Epithelial cell of prostate (primary cell): ENCODE data around the gene ADRB2.

Source experiments
- DNase-seq: peaks from one replicate; pipeline ENCODE4 v3.0.0-alpha.2; 2011; ENCODE audit warnings: low read depth, low spot score
- H3K27ac ChIP-seq: fragments of 450-650 bp; 2 replicates; pipeline ENCODE4 v1.5.1; 2017; ENCODE audit warnings: mild to moderate bottlenecking

ADRB2 gene

GRCh38 chr5:148828511-148829247, 2.3 kb downstream of the ADRB2 start:
- peak overlapping the region; percentile 89 for H3K27ac ChIP-seq
- DNase-seq, result peak; percentile 10

GRCh38 chr5:148829248-148829594, 2.8 kb downstream of the ADRB2 start:
- no peak for DNase-seq
- H3K27ac ChIP-seq, result peak overlapping the region; percentile 89

- H3K27ac ChIP-seq, result no peak overlapping the region
- no peak for DNase-seq
Observed at GRCh38 chr5:148829734-148830133, 3.3 kb downstream of the ADRB2 start.

- H3K27ac ChIP-seq, result no peak overlapping the region
- no peak for DNase-seq
Observed at GRCh38 chr5:148830211-148830610, 3.8 kb downstream of the ADRB2 start.

- peak overlapping the region; percentile 5 for H3K27ac ChIP-seq
- no peak for DNase-seq
Observed at GRCh38 chr5:148831590-148832565, 5.5 kb downstream of the ADRB2 start.

- no peak overlapping the region for H3K27ac ChIP-seq
Observed at GRCh38 chr5:148833122-148833521, 6.7 kb downstream of the ADRB2 start.

GRCh38 chr5:148833925-148834324, 7.5 kb downstream of the ADRB2 start:
- no peak overlapping the region for H3K27ac ChIP-seq
- DNase-seq, result no peak

More at GRCh38 chr5:148833122-148833521, 6.7 kb downstream of the ADRB2 start:
- no peak for DNase-seq

GRCh38 chr5:148834689-148835088, 8.3 kb downstream of the ADRB2 start:
- no peak for DNase-seq
- H3K27ac ChIP-seq, result peak overlapping the region; percentile 2

GRCh38 chr5:148836272-148837250, 10.2 kb downstream of the ADRB2 start:
- DNase-seq, result no peak
- H3K27ac ChIP-seq, result no peak overlapping the region

GRCh38 chr5:148837383-148837782, 11.0 kb downstream of the ADRB2 start:
- no peak overlapping the region for H3K27ac ChIP-seq
- DNase-seq, result no peak

- DNase-seq, result no peak
- no peak overlapping the region for H3K27ac ChIP-seq
Observed at GRCh38 chr5:148838357-148838756, 11.9 kb downstream of the ADRB2 start.

GRCh38 chr5:148839960-148840359, 13.5 kb downstream of the ADRB2 start:
- no peak overlapping the region for H3K27ac ChIP-seq

GRCh38 chr5:148840531-148840930, 14.1 kb downstream of the ADRB2 start:
- no peak for DNase-seq
- no peak overlapping the region for H3K27ac ChIP-seq

More at GRCh38 chr5:148839960-148840359, 13.5 kb downstream of the ADRB2 start:
- DNase-seq, result no peak

GRCh38 chr5:148841519-148841918, 15.1 kb downstream of the ADRB2 start:
- no peak for DNase-seq
- H3K27ac ChIP-seq, result no peak overlapping the region

GRCh38 chr5:148842161-148842560, 15.8 kb downstream of the ADRB2 start:
- no peak overlapping the region for H3K27ac ChIP-seq
- DNase-seq, result no peak

- no peak for DNase-seq
- no peak overlapping the region for H3K27ac ChIP-seq
Observed at GRCh38 chr5:148843510-148844318, 17.3 kb downstream of the ADRB2 start.

GRCh38 chr5:148844433-148845280, 18.2 kb downstream of the ADRB2 start:
- H3K27ac ChIP-seq, result no peak overlapping the region
- DNase-seq, result no peak

GRCh38 chr5:148846930-148847329, 20.5 kb downstream of the ADRB2 start:
- DNase-seq, result no peak
- H3K27ac ChIP-seq, result no peak overlapping the region
